Ascending aorta (tissue), 2 donors: Measurements from ENCODE around the gene PPARG. TPM values are rescaled to one million over a fixed set of nuclear protein-coding genes. Genes with fewer than 3 reads are reported as not detected.

ENCODE experiments used
- DNase-seq, 2 donors: peaks; one replicate each; pipeline ENCODE4 v3.0.0-alpha.2; 2019; ENCODE audit warnings: low spot score in 2 of 2
- H3K27ac ChIP-seq, 2 donors: fragments of 200-600 bp; sonication (generic); one replicate each; pipeline ENCODE4 v1.5.1; 2016 to 2017; ENCODE audit warnings: mild to moderate bottlenecking in 1 of 2
- H3K27me3 ChIP-seq: fragments of 200-600 bp; sonication (generic); one replicate; pipeline ENCODE4 v1.5.1; 2017
- H3K36me3 ChIP-seq, 2 donors: fragments of 200-600 bp; sonication (generic); one replicate each; pipeline ENCODE4 v1.5.1; 2016
- H3K4me1 ChIP-seq, 2 donors: fragments of 200-600 bp; sonication (generic); one replicate each; pipeline ENCODE4 v1.5.1; 2016 to 2017; ENCODE audit warnings: mild to moderate bottlenecking in 1 of 2
- H3K4me3 ChIP-seq, 2 donors: fragments of 200-600 bp; sonication (generic); one replicate each; pipeline ENCODE4 v1.5.1; 2016 to 2017; ENCODE audit warnings: mild to moderate bottlenecking in 1 of 2
- H3K9me3 ChIP-seq, 2 donors: fragments of 200-600 bp; sonication (generic); one replicate each; pipeline ENCODE4 v1.5.1; 2016
- CTCF ChIP-seq, 3 experiments: fragments of 200-600 bp in 2 of 3; fragments of 450-650 bp in 1 of 3; sonication (generic) in 2 of 3; IDR thresholded peaks; one replicate each; pipeline ENCODE4 v1.5.1; 2016 to 2019; ENCODE audit warnings: antibody characterized with exemption in 3 of 3, mild to moderate bottlenecking in 1 of 3, moderate library complexity in 1 of 3
- intact Hi-C: fragments of 100-400 bp; cut with DNase I; formaldehyde crosslinking; loops from one replicate; pipeline ENCODE4 v1.15.1; 2023
- total RNA-seq: library from RNA; depleted of rRNA; stranded (reverse); fragments of >200 nt; gene quantifications from one replicate; pipeline ENCODE4 v1.1.0, GENCODE V29; 2016

PPARG gene
- total RNA-seq, 1 donor from 2014 or later: 23.5 TPM

DNA sequence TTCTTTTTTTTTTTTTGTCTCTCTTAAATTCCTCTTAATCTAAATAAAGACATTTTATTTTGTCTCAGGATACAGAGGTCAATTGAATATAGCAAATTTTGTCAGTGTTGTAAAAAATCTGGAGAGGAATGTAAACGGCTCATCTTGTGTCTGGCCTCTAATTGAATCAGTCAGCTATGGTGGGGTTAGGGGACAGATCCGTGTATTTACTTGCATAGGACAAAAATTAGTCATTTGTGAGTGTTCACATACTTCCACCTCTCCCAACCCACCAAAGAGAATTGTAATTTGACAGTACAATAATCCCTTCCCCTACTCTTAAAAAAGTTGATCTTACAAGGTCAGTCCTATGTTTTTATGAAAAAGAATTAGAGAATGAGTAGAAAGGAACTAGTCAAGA lies 18.3 kb downstream of the PPARG start:
- DNase-seq: no peak
- no peak overlapping the region for H3K27ac ChIP-seq
- H3K9me3 ChIP-seq: no peaks in the 10 kb centered on the region
- intact Hi-C loops: no loop called here
- H3K36me3 ChIP-seq: no peaks in the 10 kb centered on the region
- H3K4me3 ChIP-seq: no peak overlapping the region
- TF ChIP-seq CTCF (IDR thresholded peaks at IDR 0.05): no peak
- no peaks in the 10 kb centered on the region for H3K27me3 ChIP-seq
- H3K4me1 ChIP-seq: no peaks in the 10 kb centered on the region

DNA sequence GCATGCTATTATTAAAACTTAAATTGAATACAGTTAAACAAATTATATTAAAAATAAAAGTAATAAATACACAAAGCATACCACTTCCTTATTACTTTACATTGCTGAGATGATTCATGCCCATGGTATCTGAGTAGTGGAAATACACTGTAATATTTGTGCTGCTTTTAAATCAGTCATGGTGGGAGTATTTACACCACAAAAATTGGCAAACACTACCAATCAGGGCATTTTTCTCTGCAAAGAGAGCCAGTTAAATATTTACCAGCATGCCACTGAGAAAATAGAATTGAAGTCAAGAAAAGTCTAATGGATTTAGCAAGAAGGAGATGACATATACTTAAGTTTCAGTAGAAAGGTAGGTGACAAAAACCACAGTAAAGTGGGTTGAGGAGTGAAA lies 19.6 kb downstream of the PPARG start:
- intact Hi-C loops: no loop called here
- no peaks in the 10 kb centered on the region for H3K9me3 ChIP-seq
- H3K36me3 ChIP-seq: no peaks in the 10 kb centered on the region
- no peak for TF ChIP-seq CTCF (IDR thresholded peaks at IDR 0.05)
- H3K4me3 ChIP-seq: no peak overlapping the region
- no peaks in the 10 kb centered on the region for H3K27me3 ChIP-seq
- no peaks in the 10 kb centered on the region for H3K4me1 ChIP-seq
- H3K27ac ChIP-seq: no peak overlapping the region
- no peak for DNase-seq

GRCh38 chr3:12309716-12310115 lies 20.8 kb downstream of the PPARG start:
- no peak for TF ChIP-seq CTCF (IDR thresholded peaks at IDR 0.05)
- Histone ChIP-seq H3K4me1 (no peaks in the 10 kb centered on the region), H3K36me3 (no peaks in the 10 kb centered on the region), H3K27ac (no peak overlapping the region), H3K4me3 (no peak overlapping the region), H3K9me3 (no peaks in the 10 kb centered on the region), H3K27me3 (no peaks in the 10 kb centered on the region)
- intact Hi-C loops: no loop called here
- DNase-seq: no peak

DNA sequence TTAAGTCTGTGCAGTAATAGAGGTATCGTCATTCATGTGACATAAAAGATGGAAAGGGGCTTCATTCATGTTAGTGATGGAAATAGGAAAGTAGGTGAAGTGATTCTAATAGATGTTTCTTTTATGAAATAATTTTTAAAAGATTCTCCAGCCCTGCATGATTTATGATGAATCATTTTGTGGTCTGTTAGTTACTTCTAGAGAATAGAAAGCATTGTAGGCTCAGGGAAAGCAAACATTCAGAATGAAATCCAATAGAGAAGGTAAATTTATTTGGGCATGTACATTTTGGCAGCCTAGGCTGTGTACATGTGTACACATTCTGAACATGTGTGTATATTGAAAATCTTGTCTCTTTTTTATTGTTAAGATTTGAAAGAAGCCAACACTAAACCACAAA lies 23.1 kb downstream of the PPARG start:
- Histone ChIP-seq H3K4me3 (no peak overlapping the region), H3K4me1 (no peaks in the 10 kb centered on the region), H3K27me3 (no peaks in the 10 kb centered on the region), H3K27ac (no peak overlapping the region), H3K9me3 (no peaks in the 10 kb centered on the region), H3K36me3 (no peaks in the 10 kb centered on the region)
- no peak for DNase-seq
- TF ChIP-seq CTCF (IDR thresholded peaks at IDR 0.05): no peak
- intact Hi-C loops: no loop called here

DNA sequence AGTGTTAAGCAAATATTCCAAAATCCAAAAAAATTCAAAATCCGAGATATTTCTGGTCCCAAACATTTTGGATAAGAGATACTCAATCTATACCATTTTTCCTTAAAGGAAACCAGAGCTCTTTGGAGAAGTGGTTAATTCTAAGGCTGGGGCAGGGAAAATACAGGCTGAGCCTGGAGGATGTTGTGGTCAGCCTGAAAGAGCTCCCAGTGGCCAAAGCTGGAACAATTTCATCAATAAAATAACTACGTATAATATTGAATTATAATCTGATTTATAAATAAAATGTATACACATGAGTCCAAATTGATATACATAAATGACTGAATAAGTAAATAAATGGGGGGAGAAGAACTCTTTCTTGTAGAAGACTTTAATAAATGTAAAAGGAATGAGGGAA lies 24.6 kb downstream of the PPARG start:
- peak in 1 of 3 experiments; percentile 11 for TF ChIP-seq CTCF (IDR thresholded peaks at IDR 0.05)
- Histone ChIP-seq H3K27me3 (no peaks in the 10 kb centered on the region), H3K4me1 (no peaks in the 10 kb centered on the region), H3K36me3 (no peaks in the 10 kb centered on the region), H3K4me3 (no peak overlapping the region), H3K9me3 (no peaks in the 10 kb centered on the region), H3K27ac (no peak overlapping the region)
- no peak for DNase-seq
- intact Hi-C loops: no loop called here

- H3K36me3 ChIP-seq: no peaks in the 10 kb centered on the region
- H3K9me3 ChIP-seq: no peaks in the 10 kb centered on the region
- H3K4me3 ChIP-seq: no peak overlapping the region
- intact Hi-C loops: no loop called here
- H3K4me1 ChIP-seq: no peaks in the 10 kb centered on the region
- H3K27me3 ChIP-seq: no peaks in the 10 kb centered on the region
- DNase-seq: no peak
- no peak overlapping the region for H3K27ac ChIP-seq
- TF ChIP-seq CTCF (IDR thresholded peaks at IDR 0.05): no peak
These were observed 27.4 kb downstream of the PPARG start for GRCh38 chr3:12316253-12316652.
